NCI-H146 treated with DMSO at 0.1 percent for 48 hours (cell line): ENCODE results near the gene SEZ6.

Source experiments
- DNase-seq: peaks from one replicate; lab custom pipeline; 2025; ENCODE audit not compliant: unreplicated experiment; lab: John Stamatoyannopoulos, UW

Gene SEZ6

DNA sequence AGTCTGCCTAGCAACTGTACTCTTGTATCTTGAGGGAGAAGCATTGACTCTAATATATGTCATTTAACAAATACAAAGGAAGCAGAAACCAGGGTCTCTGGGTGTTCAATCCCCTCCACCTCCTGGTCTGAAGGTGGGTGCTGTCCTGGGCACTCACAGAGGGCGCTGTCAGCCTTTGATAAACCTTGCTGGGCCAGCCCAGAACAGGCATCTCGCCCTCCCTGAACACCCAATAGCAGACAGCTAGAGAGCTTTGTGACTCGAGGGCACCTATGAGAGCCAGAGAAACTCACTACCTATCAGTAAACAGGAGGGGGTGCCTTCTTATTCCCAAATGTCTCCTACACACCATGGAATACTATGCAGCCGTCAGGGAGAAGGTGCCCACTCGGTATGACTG, 30.8 kb upstream of the SEZ6 start:
- no peak for DNase-seq

GRCh38 chr17:29034510-29034909, 28.7 kb upstream of the SEZ6 start:
- DNase-seq = no peak

DNA sequence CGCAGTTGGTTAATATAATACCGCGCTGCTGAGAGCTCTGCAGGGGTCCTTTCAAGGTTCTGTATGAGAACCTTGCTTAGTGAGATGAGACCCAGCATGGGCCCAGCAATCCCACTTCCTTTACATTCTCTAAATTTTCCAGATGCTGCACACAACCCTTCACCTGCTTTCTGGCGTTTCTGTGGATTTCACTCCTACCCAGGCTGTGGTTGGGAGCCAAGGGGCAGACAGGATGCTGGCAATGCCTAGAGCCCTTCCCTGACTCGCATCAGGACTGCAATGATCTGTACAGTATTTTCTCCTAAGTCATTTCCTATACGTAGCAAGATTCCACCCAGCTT, 27.0 kb upstream of the SEZ6 start:
- peak; percentile 60 for DNase-seq

- DNase-seq = no peak
These were observed 26.4 kb upstream of the SEZ6 start for GRCh38 chr17:29032013-29032856.

DNA sequence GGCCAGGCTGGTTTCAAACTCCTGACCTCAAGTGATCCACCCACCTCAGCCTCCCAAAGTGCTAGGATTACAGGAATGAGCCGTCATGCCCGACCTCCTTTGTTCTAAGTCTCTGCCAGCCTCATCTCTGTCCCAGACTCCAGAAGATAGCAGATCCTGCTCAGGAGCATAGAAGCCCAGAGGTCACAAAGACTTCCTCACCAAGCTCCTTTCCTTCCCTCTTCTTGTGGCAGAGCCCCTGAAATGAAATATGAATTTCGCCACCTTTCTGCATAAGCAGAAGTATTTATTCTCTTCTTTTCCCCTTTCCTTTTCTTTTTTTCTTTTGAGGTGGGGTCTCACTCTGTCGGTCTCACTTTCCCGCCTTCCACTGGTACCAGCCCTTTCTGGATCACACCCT, 25.7 kb upstream of the SEZ6 start:
- no peak for DNase-seq

- no peak for DNase-seq
These were observed 18.6 kb upstream of the SEZ6 start for GRCh38 chr17:29024316-29024952.

GRCh38 chr17:29022074-29022473, 16.2 kb upstream of the SEZ6 start:
- no peak for DNase-seq

- DNase-seq = no peak
These were observed 15.4 kb upstream of the SEZ6 start for GRCh38 chr17:29021226-29021625.

DNA sequence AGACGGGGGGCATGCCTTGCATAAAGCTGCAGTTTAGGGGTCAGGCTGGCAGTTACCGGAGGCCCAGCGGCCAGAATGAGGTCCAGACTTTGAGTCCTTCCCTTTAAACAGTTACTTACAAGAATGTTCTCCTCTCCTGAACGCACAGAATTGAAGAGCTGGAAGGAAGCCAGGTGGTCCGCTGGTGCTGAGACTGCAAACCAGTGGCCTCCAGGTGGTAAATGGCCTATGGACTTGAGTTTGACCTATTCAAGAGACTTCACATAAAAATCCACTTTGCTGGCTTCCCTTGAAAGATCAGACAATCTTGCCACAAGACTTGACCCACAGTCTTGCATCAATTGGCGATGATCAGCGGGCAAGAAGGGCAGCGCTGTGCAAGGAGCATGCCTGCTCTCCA, 14.7 kb upstream of the SEZ6 start:
- DNase-seq = no peak

GRCh38 chr17:29019475-29020181, 13.8 kb upstream of the SEZ6 start:
- DNase-seq = peak; percentile 76

GRCh38 chr17:29018788-29019474, 13.1 kb upstream of the SEZ6 start:
- peak; percentile 68 for DNase-seq

GRCh38 chr17:29016345-29017210, 10.7 kb upstream of the SEZ6 start:
- no peak for DNase-seq

DNA sequence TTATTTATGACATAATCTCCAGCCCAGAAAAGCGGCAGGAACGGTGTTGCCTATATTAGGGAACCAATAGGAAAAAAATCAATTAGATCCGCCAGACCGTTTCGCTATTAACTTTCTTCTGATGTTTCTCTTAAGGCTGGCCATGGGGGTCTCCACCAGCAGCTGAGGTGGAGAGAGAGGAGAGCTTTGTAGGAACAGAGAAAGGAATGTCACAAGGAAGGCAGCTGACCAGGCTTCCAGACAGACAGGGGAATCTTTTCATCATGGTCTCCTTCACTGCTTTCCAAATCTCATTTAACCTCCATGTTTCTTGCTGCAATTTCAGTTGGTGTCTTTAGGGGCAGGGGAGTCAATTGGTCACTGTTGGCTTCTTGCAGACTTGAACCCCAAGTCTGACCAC, 8.9 kb upstream of the SEZ6 start:
- no peak for DNase-seq

GRCh38 chr17:29012535-29012934, 6.7 kb upstream of the SEZ6 start:
- no peak for DNase-seq

- DNase-seq = peak; percentile 82
These were observed 4.8 kb upstream of the SEZ6 start for GRCh38 chr17:29010586-29010985.

DNA sequence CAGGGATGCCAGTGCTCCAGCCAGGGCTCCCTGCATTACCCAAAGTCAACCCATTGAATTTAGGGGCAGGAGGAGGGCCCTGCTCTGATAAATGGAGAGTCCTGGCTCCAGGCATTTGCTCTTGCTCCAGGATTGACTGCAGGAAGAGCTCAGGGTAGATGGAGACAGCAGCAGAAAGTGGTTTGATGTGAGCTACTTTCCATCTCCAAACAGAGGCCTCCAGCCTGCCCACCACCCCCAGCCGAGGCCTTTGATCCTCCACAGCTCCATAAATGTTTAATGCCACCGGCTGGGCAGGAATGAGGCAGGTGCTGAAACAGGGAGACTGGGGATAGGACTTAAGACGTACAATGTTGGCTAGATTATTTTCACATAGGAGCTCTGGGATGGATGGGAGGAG, 4.3 kb upstream of the SEZ6 start:
- DNase-seq = peak; percentile 72

GRCh38 chr17:29008591-29008990, 2.8 kb upstream of the SEZ6 start:
- no peak for DNase-seq

GRCh38 chr17:29007860-29008455, 2.1 kb upstream of the SEZ6 start:
- DNase-seq = no peak

- DNase-seq = no peak
These were observed 1.6 kb upstream of the SEZ6 start for GRCh38 chr17:29007456-29007855.

- no peak for DNase-seq
These were observed 1.6 kb downstream of the SEZ6 start for GRCh38 chr17:29004081-29004692.
